GM18909 (cell line): Measurements from ENCODE around the gene C13orf42.
"Not testable (repeated sequence)": the region's sequence is repeated elsewhere in the genome, so short reads cannot be mapped to it uniquely, and the experiment has no call there.

ENCODE experiments used
- ATAC-seq: cut with Tn5 transposase; IDR thresholded peaks from one replicate; pipeline ENCODE4 v1.9.1; 2021; ENCODE audit warnings: mild to moderate bottlenecking; ENCODE audit not compliant: unreplicated experiment, poor library complexity

C13orf42 gene

DNA sequence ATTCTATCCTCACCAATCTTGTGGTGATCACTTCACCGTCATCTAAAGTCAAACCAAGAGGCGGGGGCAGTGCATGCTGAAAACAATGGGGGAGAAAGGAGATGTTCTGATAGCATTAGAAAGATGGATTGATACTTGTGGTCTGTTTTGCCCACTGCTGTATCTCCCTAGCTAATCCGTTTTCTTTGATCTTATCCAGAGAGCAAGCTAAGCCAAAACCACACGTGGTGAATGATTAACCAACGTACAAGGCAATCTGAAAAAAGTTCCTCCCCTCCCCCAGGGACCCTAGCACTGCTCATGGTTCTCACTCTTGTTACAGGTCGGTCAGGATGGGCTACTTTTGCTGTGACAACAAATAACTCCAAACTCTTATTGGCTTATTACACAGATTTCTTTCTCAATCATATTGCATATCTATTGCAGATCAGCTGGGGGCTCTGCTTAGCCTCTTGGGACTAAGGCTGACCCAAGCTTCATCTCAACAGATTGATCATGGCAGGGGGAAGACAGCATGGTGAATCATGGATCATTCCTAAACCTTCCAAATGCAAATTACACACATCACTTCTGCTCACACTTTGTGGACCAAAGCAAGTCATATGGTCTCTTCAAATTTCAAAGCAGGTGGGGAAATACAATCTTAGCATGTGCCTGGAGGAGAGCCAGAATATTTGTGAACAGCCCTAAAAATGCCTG is 11.9 kb upstream of the C13orf42 start:
- ATAC-seq: no peak

- ATAC-seq: not testable (repeated sequence)
Measured at GRCh38 chr13:51120873-51121272, 9.8 kb upstream of the C13orf42 start.

DNA sequence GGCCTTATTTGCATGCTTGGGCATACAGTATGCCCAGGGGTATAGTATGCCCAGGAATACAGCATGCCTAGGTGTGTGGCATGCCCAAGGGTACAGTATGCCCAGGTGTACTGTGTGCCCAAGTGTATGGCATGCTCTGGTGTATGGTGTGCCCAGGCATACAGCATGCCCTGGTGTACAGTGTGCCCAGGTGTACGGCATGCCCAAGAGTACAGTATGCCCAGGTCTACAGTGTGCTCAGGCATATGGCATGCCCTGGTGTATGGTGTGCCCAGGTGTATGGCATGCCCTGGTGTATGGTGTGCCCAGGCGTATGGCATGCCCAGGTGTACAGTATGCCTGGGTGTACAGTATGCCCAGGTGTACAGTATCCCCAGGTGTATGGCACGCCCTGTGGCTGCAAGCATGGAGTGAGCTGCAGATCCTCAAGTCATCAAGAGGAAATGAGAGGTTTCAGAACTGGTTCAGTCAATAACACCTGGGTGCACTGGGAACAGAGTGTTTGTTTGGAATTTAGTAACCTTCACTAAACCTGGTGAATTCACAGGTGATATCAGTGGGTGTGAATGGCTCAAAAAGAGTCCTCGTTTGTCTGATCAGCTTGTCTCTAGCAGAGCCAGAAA is 7.8 kb upstream of the C13orf42 start:
- no peak for ATAC-seq

DNA sequence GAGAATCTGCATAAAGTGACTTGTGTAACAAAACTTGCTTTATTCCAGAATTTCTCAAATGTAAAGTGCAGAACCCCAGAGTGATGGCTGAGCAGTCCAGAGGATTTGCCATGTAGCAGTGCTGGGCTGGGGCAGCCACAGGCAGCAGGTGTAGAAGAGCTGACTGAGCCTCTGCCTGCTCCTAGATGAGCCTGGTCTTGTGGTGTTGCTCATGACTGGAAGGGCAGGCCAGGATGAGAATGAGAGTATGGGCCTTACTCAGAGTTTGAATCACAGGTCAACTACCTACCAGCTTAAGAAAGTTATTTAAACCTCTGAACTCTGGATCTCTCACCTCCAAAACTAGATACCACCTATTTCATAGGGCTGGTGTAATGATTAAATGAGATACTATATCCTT is 2.9 kb upstream of the C13orf42 start:
- ATAC-seq: no peak

GRCh38 chr13:51113186-51113881 is 2.3 kb upstream of the C13orf42 start:
- no peak for ATAC-seq

DNA sequence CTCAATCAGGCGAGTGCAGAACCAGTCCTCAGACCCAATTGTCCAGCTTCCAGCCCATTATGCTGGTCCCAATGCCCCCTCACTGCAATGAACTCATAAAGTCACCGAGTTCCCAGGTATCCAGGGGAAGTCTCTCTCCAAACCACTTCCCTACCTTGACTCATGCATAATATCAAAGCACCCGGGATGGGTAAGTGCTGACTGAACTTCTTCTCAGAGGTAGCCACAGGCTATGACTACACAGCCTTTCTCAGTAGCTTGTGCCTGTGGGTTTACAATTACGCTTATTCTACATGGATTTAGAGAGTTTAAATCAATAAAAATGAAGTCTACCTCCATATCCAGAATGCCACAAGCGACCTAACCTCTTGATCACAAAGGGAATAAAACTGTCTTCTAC is 1.7 kb upstream of the C13orf42 start:
- no peak for ATAC-seq

DNA sequence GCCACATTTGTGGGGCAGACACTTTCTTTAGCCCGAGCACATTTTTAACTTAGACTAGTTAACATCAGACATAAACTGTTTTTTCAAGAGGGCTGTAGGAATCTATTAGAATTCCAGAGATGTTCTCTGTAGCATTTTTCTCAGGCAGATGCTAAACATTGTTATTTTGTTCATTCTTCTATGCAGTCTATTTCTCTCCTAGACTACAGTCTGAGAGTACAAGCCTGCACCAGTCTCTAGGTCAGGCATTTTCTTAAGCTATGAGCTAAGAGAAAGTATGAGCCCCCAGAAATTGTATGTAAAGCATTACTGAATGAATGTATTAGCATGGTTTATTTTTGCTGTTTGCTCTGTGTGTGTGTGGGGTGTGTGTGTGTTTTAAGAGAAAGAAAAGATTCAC is 923 bp upstream of the C13orf42 start:
- ATAC-seq: no peak

GRCh38 chr13:51107996-51108395 is 3.1 kb downstream of the C13orf42 start:
- no peak for ATAC-seq

DNA sequence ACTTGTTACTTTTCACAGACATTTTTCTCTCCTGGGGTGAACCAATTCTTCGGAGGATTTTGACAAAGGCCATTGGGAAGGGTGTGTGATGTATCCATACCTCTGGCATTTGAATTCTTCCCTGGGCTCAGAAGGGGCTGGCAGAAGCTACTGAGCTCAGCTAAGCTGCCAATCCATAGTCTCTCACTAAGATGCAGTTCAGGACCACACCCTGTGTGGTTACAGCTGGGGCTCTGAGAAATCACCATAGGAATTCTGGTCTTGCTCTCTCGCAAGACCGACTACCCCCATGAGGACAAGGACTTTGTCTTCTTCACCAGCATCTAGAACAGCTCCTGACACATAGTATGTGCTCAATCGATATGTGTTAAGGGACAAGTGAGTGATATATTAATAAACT is 6.0 kb downstream of the C13orf42 start:
- ATAC-seq: no peak

- ATAC-seq: no peak
Measured at GRCh38 chr13:51101636-51102235, 9.3 kb downstream of the C13orf42 start.

DNA sequence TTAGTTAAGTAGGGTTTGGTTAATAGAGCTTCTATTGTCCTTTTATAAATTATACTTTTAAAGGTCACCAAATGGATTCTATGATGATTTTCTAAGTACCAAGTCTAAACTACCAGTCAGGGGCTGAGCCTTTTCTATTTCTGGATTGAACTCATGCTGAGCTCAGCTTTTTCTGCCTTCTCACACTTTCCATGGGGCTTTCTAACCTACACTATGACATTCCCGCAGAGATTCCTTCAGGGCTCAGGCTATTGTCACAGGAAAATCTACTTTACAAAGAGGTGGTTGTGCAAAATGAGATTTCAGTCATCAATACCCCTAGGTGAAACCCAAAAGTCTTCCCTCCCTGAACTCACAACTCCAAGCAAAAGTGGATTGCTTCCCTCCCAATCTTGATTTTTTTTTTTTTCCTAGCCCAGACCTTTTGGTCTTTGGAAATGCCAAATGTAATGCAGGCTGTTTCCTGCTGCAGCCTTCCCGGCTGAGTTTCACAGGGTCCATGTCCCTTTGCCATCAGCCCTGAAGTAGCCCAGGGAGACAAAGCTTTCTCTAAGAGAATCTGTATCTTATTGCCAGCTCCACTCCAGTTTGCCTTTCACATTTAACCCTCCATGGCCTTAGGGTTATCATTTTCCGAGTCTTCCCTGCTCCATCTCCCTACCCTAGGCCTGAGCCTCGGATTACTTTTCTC is 13.6 kb downstream of the C13orf42 start:
- no peak for ATAC-seq

DNA sequence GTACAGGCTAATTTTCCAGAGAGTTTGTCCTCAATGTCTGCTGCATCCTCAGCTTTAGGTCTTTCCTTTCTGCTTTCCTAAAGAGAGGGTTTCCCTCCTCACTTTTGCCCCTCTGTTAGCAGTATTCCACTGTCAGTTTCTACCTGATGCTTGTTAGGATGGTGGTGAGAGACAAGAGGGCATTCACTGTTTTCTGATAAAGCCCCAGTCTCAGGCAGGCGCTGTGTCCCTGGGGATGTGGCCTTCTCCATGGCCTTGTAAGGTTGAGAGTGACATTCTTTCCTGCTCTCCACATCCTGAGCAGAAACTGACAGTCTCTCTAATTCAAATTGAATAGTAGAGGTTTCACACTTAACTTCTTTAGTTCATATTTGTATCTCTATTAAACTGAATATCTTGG is 14.9 kb downstream of the C13orf42 start:
- no peak for ATAC-seq

- ATAC-seq: no peak
Measured at GRCh38 chr13:51093574-51093973, 17.5 kb downstream of the C13orf42 start.

DNA sequence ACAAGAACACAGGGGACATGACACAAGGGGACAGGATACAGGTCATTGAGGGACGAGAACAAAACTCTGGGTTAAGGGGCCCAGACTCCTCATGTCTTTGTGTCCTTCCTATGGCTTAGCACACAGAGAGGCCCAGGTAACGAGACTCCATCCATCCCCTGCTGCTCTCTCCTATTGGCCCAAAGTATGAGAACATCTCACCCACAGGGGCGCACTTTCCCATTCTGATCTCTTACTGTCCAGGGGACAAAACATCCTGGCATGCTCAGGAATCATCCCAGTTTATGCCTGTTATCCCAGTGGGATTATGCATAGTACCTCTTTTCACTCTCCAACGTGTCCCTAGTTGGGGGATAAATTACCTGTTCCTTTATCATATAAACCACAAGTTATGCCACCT is 19.2 kb downstream of the C13orf42 start:
- ATAC-seq: no peak

GRCh38 chr13:51083706-51084105 is 27.4 kb downstream of the C13orf42 start:
- no peak for ATAC-seq

GRCh38 chr13:51080478-51081065 is 30.5 kb downstream of the C13orf42 start:
- ATAC-seq: not testable (repeated sequence)

DNA sequence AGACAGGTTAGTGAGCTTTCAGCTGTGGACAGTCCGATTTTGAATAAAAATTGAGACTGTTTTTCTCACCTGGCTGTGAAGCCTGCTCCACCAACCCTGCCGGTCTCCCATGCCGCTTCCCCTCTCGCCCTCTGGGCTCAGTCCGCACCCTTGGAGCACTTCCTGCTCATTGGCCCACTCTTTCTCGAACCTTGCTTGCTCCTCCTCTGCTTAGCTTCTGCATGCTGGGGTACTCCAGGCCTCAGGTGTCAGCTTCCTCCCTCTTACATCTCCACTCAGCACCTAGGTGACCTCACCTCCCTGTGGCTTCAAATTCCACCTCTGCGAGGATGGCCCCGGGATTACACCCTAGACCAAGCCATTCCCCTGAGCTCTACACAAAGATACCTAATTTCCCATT is 39.6 kb downstream of the C13orf42 start:
- ATAC-seq: no peak

DNA sequence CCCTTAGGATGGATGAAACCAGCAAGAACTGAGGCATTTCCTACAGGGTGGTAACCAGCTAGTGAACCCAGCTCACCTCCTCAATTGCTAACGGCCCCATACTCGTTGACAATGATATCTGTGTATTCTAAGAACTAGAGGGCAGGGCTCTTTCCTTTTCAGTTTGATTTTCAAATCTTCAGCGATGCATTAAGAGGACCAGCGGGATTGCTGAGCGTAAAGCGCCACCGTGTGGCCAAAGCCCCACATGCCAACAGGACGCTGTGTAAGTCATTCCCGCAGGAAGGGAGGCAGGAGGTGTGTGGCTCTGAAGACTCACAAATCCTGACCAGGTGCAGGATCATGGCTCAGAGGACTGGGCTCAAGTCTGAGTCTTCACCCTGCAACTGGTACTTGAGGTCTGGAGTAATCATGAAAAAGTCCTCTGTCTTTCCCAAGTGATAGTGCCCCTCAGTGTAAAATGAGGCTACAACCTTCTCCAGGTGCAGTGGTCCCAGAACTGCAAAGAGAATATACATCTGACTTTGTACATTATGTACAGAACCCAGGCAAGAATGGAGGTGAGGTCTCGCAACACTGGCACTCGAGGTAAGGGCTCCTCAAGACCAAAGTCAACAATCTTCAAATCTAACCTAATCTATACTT is 40.9 kb downstream of the C13orf42 start:
- ATAC-seq: peak; percentile 71

DNA sequence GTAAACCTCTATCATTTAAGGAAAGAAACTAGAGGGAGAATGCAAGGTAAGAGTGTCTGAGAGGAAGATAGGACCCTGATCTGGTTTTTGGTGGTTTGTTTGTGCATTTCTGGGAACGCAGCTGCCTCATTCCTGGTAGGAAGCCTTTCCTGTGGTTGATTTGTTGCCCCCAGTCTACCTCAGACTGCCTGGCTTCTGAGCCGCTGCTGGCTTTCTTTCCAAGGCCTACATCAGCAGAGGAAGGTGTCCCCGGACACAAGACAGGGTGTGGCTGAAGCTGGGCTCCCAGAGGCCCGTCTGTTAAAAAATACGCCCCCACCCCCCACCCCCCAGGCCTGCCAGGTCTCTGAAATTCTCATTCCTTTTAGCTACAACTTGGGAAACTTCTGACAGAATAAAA is 42.6 kb downstream of the C13orf42 start:
- no peak for ATAC-seq

DNA sequence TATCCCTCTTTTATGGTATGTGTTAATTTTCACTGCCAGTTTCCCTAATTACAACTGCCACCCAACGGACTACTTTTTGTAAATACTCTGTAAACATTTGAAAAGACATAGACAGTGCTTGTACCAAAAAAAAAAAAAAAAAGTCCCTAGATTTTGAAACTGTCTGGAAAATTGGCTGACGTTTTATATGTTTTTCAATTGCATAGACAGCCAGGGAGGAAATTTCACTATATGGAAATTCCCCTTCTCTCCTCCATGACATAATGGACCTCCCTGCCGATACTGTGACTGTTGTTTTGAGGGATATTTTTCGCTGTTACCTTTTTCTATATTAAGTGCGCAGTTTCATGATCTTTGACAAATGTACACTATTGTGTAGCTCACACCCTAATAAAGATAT is 43.4 kb downstream of the C13orf42 start:
- ATAC-seq: no peak
